Muscle of back (tissue), 11 donors: ENCODE results near the gene GALC. TPM values are rescaled to one million over a fixed set of nuclear protein-coding genes. Genes with fewer than 3 reads are reported as not detected.

ENCODE experiments used
- DNase-seq, 3 donors: peaks; one replicate each; pipeline versions ENCODE4 v3.0.0 to v3.0.0-alpha.2; 2013
- polyA plus RNA-seq, 10 donors: library from polyadenylated mRNA; unstranded; fragments of 120-200 nt; gene quantifications; one replicate each; pipeline ENCODE4 v1.2.1, GENCODE V29; 2013; ENCODE audit not compliant: insufficient read length in 10 of 10

GALC gene
- polyA plus RNA-seq, 10 donors = 20.9 to 25.9 (median 23.0) TPM

GRCh38 chr14:87888136-87888999 lies 104.6 kb downstream of the GALC start:
- DNase-seq = no peak

- DNase-seq = no peak
Measured at GRCh38 chr14:87883750-87884149, 109.2 kb downstream of the GALC start.

Other genes starting within 250 kb of the GALC start
- gene GPR65, start 12.0 kb upstream of the GALC start, polyA plus RNA-seq = under 1 TPM; 0.28 to 0.82 (median 0.54) TPM